Liver (tissue), 3 donors: ENCODE results near the gene EDA.

Experiments used
- CTCF ChIP-seq: fragments of 150-350 bp; IDR thresholded peaks from 2 replicates; pipeline ENCODE4 v1.5.1; 2017; ENCODE audit warnings: improper control_type of control experiment, low read depth, low read length; ENCODE audit not compliant: missing input control
- JUND ChIP-seq, 2 donors: IDR thresholded peaks; 2 replicates each; pipeline ENCODE4 v1.6.1; 2016; ENCODE audit warnings: antibody characterized with exemption in 2 of 2
- MAX ChIP-seq: IDR thresholded peaks from 2 replicates; pipeline ENCODE4 v1.6.1; 2016; ENCODE audit warnings: antibody characterized with exemption
- NR2F2 ChIP-seq: IDR thresholded peaks from 2 replicates; pipeline ENCODE4 v1.6.1; 2016; ENCODE audit warnings: antibody characterized with exemption
- REST ChIP-seq: IDR thresholded peaks from 2 replicates; pipeline ENCODE4 v1.6.1; 2016; ENCODE audit warnings: antibody characterized with exemption, mild to moderate bottlenecking
- SP1 ChIP-seq: IDR thresholded peaks from 2 replicates; pipeline ENCODE4 v1.6.1; 2018; ENCODE audit warnings: antibody characterized with exemption, mild to moderate bottlenecking
- TAF1 ChIP-seq: conservative IDR thresholded peaks from 2 replicates; pipeline ENCODE4 v1.6.1; 2016; ENCODE audit warnings: antibody characterized with exemption, mild to moderate bottlenecking
- ZBTB33 ChIP-seq: IDR thresholded peaks from 2 replicates; pipeline ENCODE4 v1.6.1; 2016; ENCODE audit warnings: antibody characterized with exemption
- donor health status: healthy.
- donor health status: healthy.

GRCh38 chrX:70052895-70053615 lies 437.1 kb downstream of the EDA start:
- no peak for TF ChIP-seq JUND (IDR thresholded peaks at IDR 0.05)
- no peak for TF ChIP-seq CTCF
- no peak for TF ChIP-seq MAX
- TF ChIP-seq SP1: no peak
- TF ChIP-seq REST: no peak
- TF ChIP-seq ZBTB33: no peak
- no peak for TF ChIP-seq NR2F2
- no peak for TF ChIP-seq TAF1
